NCI-H345 (cell line): Measurements from ENCODE around the gene DYSF.

ENCODE experiments used
- DNase-seq: peaks from one replicate; lab custom pipeline; 2025; lab: John Stamatoyannopoulos, UW

Gene DYSF

GRCh38 chr2:71530211-71530610 is 76.8 kb downstream of the DYSF start:
- DNase-seq: no peak

GRCh38 chr2:71530641-71531332 is 77.4 kb downstream of the DYSF start:
- peak; percentile 43 for DNase-seq

DNA sequence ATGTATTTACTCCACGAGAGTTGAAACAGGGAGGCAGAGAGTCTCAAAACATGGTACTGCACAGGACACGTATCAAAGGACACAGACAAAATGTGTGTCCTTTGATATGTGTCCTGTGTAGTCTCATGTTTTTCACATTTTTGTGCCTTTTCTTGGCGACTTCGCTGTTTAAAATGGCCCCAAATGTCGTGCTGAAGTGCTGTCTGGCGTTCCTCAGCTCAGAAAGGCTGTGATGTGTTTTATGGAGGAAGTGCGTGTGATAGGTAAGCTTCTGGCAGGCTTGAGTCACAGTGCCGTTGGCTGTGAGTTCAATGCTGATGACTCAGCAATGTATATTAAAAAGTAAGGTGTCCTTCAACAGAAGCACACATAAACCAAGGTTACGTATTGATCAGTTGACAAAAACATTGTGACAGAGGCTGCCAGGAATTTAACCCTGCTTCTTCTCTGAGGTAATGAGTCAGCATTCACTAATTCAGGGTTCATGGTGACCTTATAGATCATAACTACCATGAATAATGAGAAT is 78.2 kb downstream of the DYSF start:
- no peak for DNase-seq

DNA sequence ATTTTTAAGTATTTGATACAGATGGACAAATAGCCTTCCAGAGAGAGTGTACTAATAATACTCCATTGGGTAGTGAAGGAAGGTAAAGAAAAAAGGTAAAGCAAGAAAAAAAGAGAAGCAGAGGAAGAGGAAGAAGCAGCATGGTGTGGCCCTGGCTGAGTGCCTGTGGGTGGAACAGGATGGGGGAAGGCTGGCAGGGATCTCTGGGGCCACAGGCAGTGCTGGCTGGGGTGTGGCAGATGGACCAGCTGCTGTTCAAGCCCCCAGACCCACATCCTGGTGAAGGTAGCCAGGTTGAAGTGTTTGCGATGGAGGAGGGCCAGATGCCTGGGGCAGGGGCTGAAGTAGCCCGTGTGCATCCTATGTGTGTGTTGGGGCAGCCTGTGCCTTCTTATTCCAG is 79.0 kb downstream of the DYSF start:
- DNase-seq: no peak

DNA sequence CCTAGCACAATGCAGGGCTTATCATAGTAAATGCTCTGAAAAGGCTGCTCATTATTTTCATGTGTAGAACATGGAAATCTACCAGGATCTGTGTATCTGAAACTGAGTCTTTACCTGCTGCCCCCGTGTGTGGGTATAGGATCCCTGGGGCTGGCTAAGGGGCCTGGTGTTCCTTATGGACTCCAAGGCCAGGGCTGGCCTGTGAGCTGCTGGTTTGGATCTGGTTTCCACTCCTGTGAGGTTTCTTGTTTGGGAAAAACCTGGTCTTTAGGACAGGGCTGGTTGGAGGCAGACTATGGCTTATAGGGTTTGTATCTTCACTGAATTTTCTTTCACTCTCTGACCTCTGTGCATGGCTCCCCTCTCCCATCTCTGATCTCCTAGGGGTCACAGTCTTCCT is 80.8 kb downstream of the DYSF start:
- no peak for DNase-seq

DNA sequence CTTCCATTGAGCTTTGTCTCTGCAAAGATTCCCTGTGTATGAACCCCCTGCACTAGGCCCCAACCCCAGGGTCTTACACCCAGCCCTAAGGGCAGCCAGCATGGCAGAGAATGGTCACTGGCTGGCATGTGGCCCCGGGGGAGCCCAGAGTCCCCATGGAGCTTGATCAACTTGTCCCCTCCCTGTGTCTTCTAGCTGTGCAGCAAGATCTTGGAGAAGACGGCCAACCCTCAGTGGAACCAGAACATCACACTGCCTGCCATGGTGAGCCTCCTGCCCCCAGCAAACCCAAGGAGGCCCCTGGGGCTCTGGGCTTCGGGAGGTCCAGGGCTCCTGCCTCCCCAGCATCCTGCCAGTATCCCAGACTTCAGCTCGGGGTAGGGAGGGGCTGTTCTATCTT is 81.5 kb downstream of the DYSF start:
- no peak for DNase-seq

DNA sequence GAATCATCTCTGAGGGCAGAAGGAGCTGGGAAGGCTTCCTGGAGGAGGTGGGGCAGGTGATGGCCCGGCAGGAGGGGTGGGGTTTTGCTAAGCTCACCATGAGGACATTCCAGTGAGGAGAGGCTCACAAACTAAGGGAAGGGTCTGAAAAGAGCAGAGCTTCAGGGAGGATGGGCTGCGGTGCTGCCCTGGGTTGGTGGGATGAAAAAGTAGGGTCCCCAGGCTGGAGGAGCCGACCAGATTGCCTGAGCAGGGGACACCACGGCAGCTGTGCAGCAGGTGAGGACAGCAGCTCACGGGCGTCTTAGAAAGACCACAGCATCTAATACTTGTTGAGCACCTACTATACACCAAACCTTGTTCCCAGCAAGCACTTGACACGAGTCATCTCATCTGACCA is 82.2 kb downstream of the DYSF start:
- DNase-seq: no peak

DNA sequence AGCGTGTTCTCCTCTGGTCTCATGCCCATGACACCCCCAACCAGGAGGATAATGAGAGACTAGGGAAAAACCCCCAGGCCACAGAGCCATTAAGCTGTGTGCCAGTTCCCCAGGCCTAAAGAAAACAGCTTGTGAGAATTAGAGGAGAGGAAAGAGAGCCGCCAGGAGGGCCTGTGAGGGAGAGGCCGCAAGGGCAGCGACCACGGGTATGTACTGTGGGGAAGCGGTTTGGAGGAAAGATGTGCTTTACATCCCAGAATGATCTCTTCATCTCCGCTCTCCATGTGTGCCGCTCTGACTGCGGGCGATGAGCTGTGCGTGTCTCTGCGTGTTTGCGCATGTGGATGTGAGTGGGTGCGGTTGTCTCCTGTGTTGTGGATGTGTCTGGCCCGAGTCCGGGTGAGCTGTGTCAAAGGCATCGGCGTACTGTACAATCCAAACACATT is 82.9 kb downstream of the DYSF start:
- no peak for DNase-seq

GRCh38 chr2:71538241-71538640 is 84.9 kb downstream of the DYSF start:
- DNase-seq: no peak

GRCh38 chr2:71538656-71539265 is 85.4 kb downstream of the DYSF start:
- no peak for DNase-seq

- no peak for DNase-seq
Measured at GRCh38 chr2:71540818-71541217, 87.5 kb downstream of the DYSF start.

- no peak for DNase-seq
Measured at GRCh38 chr2:71544919-71545571, 91.7 kb downstream of the DYSF start.

GRCh38 chr2:71545572-71546274 is 92.4 kb downstream of the DYSF start:
- DNase-seq: peak; percentile 80

DNA sequence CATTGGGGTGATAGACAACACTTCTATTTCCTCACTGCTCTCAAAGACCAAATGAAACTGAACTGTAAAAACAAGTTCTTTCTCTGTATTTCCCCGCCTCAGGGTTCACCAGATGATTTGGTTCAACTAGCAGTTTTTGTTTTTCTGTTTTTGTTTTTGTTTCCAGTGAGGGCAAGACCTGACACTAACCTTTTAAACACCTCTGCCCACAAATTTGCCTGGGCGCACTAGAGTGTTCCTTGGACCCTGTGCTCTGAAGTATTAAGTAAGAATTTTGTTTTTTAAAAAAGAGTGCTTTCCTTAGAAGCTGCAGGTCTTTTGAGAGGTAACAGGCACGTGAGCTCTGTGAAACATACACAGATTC is 92.9 kb downstream of the DYSF start:
- no peak for DNase-seq

DNA sequence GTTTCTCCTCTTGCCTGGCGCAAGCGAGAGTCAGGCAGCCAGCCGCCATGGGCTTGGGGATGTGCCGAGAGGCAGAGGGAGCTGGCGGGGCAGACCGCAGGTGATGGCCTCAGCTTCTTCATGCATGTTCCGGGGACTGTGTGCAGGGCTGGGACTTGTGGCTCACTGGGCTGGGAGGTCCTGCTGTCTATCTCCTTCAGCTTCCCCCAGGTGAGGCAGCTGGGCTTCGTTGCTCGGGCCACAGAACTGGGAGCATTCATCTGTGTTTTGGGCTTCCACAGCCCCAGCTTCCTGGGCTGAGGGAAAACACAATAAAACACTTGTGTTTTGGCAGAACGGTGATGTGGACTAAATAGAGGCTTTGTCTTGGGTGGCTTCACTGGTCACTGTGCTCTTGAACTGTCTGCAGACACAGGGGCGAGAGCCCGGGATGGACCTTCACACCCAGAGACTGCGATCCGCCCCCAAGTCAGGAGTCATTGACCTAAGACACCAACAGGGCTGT is 93.5 kb downstream of the DYSF start:
- DNase-seq: no peak

GRCh38 chr2:71547616-71548285 is 94.4 kb downstream of the DYSF start:
- no peak for DNase-seq

- DNase-seq: peak; percentile 20
Measured at GRCh38 chr2:71548646-71549425, 95.5 kb downstream of the DYSF start.

- DNase-seq: no peak
Measured at GRCh38 chr2:71550801-71551630, 97.7 kb downstream of the DYSF start.

- no peak for DNase-seq
Measured at GRCh38 chr2:71551631-71551915, 98.2 kb downstream of the DYSF start.

DNA sequence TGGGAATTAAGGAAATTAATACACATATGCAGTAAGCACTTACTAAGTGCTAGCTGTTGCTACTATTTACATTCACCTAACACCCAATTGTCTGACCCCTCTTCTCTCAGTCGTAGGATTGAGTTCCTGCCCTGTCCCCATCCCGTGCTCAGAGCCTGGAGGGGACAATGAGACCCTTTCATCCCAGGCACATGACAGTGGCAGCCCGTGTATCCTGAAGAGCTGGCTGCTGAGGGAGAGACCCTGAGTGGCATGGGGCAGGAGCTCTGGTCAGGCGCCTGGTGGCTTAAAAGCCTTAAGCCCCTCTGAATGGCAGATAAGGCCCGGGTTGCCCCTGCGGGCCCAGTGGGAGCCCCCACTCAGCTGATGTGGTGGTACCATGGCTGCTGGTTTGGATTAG is 99.0 kb downstream of the DYSF start:
- no peak for DNase-seq
